DND-41 (cell line): ENCODE data around the gene SPACDR.

Experiments used
- EZH2 ChIP-seq: IDR thresholded peaks from 3 replicates; pipeline ENCODE4 v1.6.1; 2012; ENCODE audit warnings: borderline replicate concordance, low read depth, mild to moderate bottlenecking, moderate library complexity, low read length, inconsistent platforms; ENCODE audit not compliant: severe bottlenecking
- TF ChIP-seq, protein P1 (sequence below): IDR thresholded peaks from 2 replicates; pipeline ENCODE4 v1.5.1; 2012; ENCODE audit warnings: borderline replicate concordance, low read length, moderate library complexity, mild to moderate bottlenecking; ENCODE audit not compliant: poor library complexity, severe bottlenecking; ENCODE audit errors: extremely low read depth

DNA sequence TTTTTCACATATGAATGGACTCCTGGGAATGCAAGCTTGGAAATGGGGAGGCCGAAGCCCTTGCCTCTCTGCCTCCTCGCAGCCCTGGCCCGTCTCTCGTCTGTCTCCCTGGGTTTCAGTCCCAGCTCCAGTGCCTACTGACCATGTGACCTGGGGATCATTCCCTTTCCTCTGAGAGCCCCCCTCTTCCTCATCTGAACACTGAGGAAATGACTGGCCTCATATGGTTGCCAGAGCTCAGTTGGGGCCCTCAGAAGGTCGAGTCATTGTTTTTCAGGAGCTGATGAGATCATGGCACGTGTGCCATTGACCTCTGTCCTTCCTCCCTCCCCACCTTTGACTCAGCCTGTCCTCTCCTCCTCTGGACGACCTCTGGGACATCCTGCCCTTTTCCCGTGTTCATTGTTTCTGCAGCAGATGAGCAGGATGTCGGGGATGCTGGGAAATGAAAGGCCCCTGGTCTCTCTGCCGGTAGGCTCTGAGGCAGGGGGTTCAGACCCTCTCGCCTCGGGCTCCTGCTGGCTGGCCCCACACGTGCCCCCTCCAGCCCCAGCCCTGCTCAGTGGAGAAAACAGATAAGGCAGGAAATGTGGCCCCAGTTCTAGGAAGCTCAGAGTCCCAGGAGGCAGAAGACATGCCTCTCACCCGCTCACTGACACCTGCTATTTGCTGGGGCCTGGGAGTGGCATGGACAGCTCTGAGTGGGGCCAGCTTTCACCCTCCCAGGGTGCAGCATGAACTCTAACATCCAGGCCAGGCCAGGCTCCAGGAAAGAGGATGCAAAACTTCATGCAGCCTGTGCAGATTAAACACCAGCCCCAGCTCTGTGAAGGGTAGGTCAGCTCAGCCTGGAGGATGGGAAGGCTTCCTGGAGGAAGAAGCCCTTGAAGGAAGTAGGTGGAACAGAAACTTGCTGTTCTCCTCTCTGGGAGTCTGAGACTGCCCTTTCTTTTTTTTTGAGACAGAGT is 19.5 kb downstream of the SPACDR start:
- TF ChIP-seq, protein P1, sequence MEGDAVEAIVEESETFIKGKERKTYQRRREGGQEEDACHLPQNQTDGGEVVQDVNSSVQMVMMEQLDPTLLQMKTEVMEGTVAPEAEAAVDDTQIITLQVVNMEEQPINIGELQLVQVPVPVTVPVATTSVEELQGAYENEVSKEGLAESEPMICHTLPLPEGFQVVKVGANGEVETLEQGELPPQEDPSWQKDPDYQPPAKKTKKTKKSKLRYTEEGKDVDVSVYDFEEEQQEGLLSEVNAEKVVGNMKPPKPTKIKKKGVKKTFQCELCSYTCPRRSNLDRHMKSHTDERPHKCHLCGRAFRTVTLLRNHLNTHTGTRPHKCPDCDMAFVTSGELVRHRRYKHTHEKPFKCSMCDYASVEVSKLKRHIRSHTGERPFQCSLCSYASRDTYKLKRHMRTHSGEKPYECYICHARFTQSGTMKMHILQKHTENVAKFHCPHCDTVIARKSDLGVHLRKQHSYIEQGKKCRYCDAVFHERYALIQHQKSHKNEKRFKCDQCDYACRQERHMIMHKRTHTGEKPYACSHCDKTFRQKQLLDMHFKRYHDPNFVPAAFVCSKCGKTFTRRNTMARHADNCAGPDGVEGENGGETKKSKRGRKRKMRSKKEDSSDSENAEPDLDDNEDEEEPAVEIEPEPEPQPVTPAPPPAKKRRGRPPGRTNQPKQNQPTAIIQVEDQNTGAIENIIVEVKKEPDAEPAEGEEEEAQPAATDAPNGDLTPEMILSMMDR, result no peak
- no peak for TF ChIP-seq EZH2
